Osteoblast (primary cell): Measurements from ENCODE around the gene MEGF8. TPM values are rescaled to one million over a fixed set of nuclear protein-coding genes. Genes with fewer than 3 reads are reported as not detected.
A peak's percentile ranks its signal among the peaks of the same experiment; 100 is the strongest.

Experiments used
- DNase-seq: peaks from one replicate; pipeline ENCODE4 v3.0.0; 2011; ENCODE audit warnings: low spot score, mixed read lengths; ENCODE audit not compliant: insufficient read length; ENCODE audit errors: missing footprints
- H2AFZ ChIP-seq: 2 replicates; pipeline ENCODE4 v1.6.0; 2011; ENCODE audit warnings: mild to moderate bottlenecking, low read length
- H3K27ac ChIP-seq: 2 replicates; pipeline ENCODE4 v1.5.1; 2011; ENCODE audit warnings: mild to moderate bottlenecking, low read depth, low read length, moderate library complexity
- H3K27me3 ChIP-seq: 2 replicates; pipeline ENCODE4 v1.6.0; 2012; ENCODE audit warnings: mild to moderate bottlenecking, control low read depth, inconsistent platforms, low read length, moderate library complexity; ENCODE audit not compliant: insufficient read depth
- H3K36me3 ChIP-seq: 2 replicates; pipeline ENCODE4 v1.5.1; 2011; ENCODE audit warnings: mild to moderate bottlenecking, low read length, control low read depth, moderate library complexity; ENCODE audit not compliant: insufficient read depth
- H3K4me1 ChIP-seq: 2 replicates; pipeline ENCODE4 v1.5.1; 2011; ENCODE audit warnings: mild to moderate bottlenecking, low read length, control low read depth, moderate library complexity; ENCODE audit not compliant: insufficient read depth
- H3K4me2 ChIP-seq: 2 replicates; pipeline ENCODE4 v1.6.0; 2011; ENCODE audit warnings: mild to moderate bottlenecking, low read length; ENCODE audit not compliant: insufficient read depth
- H3K4me3 ChIP-seq: fragments of 200-600 bp; sonication (generic); 3 replicates; pipeline ENCODE4 v1.5.1; 2012; ENCODE audit warnings: mild to moderate bottlenecking, low read length, inconsistent platforms; ENCODE audit not compliant: insufficient read depth
- H3K79me2 ChIP-seq: 2 replicates; pipeline ENCODE4 v1.6.0; 2012; ENCODE audit warnings: mild to moderate bottlenecking, low read length, control low read depth, inconsistent platforms; ENCODE audit not compliant: insufficient read depth
- H3K9me3 ChIP-seq: 2 replicates; pipeline ENCODE4 v1.5.1; 2011; ENCODE audit warnings: low read depth, low read length, control low read depth
- H4K20me1 ChIP-seq: 2 replicates; pipeline ENCODE4 v1.6.0; 2012; ENCODE audit warnings: mild to moderate bottlenecking, low read length, control low read depth; ENCODE audit not compliant: insufficient read depth
- total RNA-seq: library from RNA; depleted of rRNA; stranded (reverse); fragments of >200 nt; gene quantifications from 2 replicates; pipeline ENCODE4 v1.2.3, GENCODE V29; 2012
- TF ChIP-seq, protein P1 (sequence below): IDR thresholded peaks from 2 replicates; pipeline ENCODE4 v1.5.1; 2011; ENCODE audit warnings: mild to moderate bottlenecking, low read depth, low read length, moderate library complexity; ENCODE audit errors: extremely low read depth

Gene MEGF8
- total RNA-seq, 1 donor, result 30.0 TPM

DNA sequence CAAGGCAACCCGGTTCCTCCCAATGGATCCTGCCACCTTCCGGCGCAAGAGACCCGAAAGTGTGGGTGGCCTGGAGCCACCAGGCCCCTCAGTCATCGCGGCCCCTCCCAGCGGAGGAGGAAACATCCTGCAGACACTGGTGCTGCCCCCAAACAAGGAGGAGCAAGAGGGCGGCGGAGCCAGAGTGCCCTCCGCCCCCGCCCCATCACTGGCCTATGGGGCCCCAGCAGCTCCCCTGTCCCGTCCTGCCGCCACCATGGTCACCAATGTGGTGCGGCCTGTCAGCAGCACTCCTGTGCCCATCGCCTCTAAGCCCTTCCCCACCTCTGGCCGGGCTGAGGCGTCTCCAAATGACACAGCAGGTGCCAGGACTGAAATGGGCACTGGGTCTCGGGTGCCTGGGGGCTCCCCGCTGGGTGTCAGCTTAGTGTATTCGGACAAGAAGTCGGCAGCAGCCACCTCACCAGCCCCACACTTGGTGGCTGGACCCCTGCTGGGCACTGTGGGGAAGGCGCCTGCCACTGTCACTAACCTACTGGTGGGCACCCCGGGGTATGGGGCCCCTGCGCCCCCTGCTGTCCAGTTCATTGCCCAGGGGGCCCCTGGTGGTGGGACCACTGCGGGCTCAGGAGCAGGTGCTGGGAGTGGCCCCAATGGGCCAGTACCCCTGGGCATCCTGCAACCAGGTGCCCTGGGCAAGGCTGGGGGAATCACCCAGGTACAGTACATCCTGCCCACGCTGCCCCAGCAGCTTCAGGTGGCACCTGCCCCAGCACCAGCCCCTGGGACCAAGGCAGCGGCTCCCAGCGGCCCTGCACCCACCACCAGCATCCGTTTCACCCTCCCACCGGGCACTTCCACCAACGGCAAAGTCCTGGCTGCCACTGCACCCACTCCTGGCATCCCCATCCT, 34.7 kb upstream of the MEGF8 start:
- no peaks in the 10 kb centered on the region for H3K9me3 ChIP-seq
- H2AFZ ChIP-seq, result no peak overlapping the region
- H3K36me3 ChIP-seq, result peaks cover 73% of the 10 kb centered on the region

DNA sequence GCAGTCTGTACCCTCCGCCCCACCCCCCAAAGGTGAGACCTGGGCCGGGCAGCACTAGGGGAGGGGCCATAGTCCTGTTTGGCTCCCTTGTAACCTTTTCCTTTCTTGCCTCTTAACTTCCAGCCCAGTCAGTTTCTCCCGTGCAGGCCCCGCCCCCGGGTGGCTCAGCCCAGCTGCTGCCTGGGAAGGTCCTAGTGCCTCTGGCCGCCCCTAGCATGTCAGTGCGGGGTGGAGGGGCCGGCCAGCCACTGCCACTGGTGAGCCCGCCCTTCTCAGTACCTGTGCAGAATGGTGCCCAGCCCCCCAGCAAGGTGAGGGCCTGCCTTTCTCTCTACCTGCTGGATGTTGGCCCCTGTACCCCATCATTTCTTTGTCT, 34.0 kb upstream of the MEGF8 start:
- Histone ChIP-seq H3K4me3 (no peak overlapping the region), H3K79me2 (peaks cover 11% of the 10 kb centered on the region), H4K20me1 (peaks cover 42% of the 10 kb centered on the region), H3K9me3 (no peaks in the 10 kb centered on the region), H2AFZ (no peak overlapping the region), H3K27ac (no peak overlapping the region), H3K27me3 (no peaks in the 10 kb centered on the region), H3K36me3 (peaks cover 77% of the 10 kb centered on the region), H3K4me1 (no peaks in the 10 kb centered on the region), H3K4me2 (no peak overlapping the region)
- peak; percentile 88 for DNase-seq
- TF ChIP-seq, protein P1, sequence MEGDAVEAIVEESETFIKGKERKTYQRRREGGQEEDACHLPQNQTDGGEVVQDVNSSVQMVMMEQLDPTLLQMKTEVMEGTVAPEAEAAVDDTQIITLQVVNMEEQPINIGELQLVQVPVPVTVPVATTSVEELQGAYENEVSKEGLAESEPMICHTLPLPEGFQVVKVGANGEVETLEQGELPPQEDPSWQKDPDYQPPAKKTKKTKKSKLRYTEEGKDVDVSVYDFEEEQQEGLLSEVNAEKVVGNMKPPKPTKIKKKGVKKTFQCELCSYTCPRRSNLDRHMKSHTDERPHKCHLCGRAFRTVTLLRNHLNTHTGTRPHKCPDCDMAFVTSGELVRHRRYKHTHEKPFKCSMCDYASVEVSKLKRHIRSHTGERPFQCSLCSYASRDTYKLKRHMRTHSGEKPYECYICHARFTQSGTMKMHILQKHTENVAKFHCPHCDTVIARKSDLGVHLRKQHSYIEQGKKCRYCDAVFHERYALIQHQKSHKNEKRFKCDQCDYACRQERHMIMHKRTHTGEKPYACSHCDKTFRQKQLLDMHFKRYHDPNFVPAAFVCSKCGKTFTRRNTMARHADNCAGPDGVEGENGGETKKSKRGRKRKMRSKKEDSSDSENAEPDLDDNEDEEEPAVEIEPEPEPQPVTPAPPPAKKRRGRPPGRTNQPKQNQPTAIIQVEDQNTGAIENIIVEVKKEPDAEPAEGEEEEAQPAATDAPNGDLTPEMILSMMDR, result no peak

More for the DNA sequence above, 34.7 kb upstream of the MEGF8 start:
- H3K4me1 ChIP-seq, result peaks cover 4% of the 10 kb centered on the region
- H3K27me3 ChIP-seq, result no peaks in the 10 kb centered on the region
- peak; percentile 97 for DNase-seq
- no peak overlapping the region for H3K4me3 ChIP-seq
- no peak overlapping the region for H3K27ac ChIP-seq
- H4K20me1 ChIP-seq, result peaks cover 43% of the 10 kb centered on the region
- H3K79me2 ChIP-seq, result peaks cover 18% of the 10 kb centered on the region
- H3K4me2 ChIP-seq, result no peak overlapping the region
- TF ChIP-seq, protein P1, result peak; percentile 54

DNA sequence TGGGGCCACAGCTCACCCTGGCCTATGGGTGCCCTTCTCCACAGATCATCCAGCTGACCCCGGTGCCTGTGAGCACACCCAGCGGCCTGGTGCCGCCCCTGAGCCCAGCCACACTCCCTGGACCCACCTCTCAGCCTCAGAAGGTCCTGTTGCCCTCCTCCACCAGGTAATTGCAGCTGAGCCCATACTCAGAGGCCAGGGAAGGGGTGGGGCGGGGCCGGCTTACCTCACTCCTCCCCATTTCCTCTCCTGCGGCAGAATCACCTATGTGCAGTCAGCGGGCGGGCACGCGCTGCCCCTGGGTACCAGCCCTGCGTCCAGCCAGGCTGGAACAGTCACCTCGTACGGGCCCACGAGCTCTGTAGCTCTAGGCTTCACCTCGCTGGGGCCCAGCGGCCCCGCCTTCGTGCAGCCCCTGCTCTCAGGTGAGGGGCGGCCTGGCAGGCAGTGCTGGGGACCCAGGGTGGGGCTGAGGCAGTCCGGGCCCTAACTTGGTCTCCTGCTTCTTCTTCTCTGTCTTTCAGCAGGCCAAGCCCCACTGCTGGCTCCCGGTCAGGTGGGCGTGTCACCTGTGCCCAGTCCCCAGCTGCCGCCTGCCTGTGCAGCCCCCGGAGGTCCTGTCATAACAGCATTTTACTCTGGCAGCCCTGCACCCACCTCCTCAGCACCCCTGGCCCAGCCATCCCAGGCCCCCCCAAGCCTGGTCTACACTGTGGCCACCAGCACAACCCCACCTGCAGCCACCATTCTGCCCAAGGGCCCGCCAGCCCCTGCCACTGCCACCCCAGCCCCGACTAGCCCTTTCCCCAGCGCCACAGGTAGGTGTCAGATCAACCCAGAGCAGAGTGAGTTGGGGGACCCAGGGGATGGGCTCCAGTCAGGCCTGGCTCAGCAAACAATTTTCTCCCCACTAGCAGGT, 33.1 kb upstream of the MEGF8 start:
- Histone ChIP-seq H3K4me2 (no peak overlapping the region), H3K27ac (no peak overlapping the region), H3K4me1 (no peaks in the 10 kb centered on the region), H2AFZ (no peak overlapping the region), H3K36me3 (peaks cover 73% of the 10 kb centered on the region), H3K4me3 (no peak overlapping the region), H3K79me2 (peaks cover 3% of the 10 kb centered on the region), H4K20me1 (peaks cover 34% of the 10 kb centered on the region), H3K27me3 (no peaks in the 10 kb centered on the region), H3K9me3 (no peaks in the 10 kb centered on the region)
- TF ChIP-seq, protein P1, result no peak
- DNase-seq, result no peak
